ENCODE data around the gene ERAL1. TPM values are rescaled to one million over a fixed set of nuclear protein-coding genes. Genes with fewer than 3 reads are reported as not detected.

ERAL1 gene
- total and polyA plus RNA-seq, 2 of the 8 experiments (the other 6 are each of a cell fraction or from before 2014, with no cell fraction given): 67.8 to 122 TPM

DNA sequence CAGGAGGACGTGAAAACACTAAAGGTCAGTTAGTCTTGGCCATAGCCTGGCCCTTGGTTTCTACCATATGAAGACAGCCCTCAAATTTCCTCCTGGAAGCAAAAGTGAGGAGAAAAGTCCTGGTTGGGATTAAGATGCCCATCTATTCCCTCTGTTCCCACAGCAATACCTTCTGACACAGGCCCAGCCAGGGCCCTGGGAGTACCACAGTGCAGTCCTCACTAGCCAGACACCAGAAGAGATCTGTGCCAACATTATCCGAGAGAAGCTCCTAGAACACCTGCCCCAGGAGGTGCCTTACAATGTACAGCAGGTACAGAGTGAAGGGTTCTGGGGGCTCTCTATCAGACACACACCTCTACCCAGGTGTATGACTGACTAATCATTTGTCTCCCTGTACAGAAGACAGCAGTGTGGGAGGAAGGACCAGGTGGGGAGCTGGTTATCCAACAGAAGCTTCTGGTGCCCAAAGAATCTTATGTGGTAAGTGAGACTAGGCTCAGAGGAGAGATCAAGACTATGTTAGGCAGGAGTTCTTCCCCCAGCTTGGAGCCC lies 4.1 kb downstream of the ERAL1 start:
- no peak overlapping the region for H4K8ac ChIP-seq (ENCODE audit: extremely low read depth, insufficient read depth, low read length)
- POLR2A ChIA-PET (ENCODE audit: partially characterized antibody): interaction anchor here (0.6 to 2.0 kb wide), 4 partner anchors 20 to 148 kb away, joined by 3 to 6 read pairs (median 4); partner anchors contain the start of gene PROCA1
- H2BK15ac ChIP-seq (ENCODE audit: low read length): no peak overlapping the region
- H3K79me2 ChIP-seq (ENCODE audit: control insufficient read depth in 1 of 2, insufficient read depth in 2 of 2, low read length in 2 of 2): peaks cover 0 to 6% of the 10 kb centered on the region in 2 experiments; a peak in 2 of 4 replicates
- H3K79me1 ChIP-seq (ENCODE audit: low read depth, low read length): peaks cover 2% of the 10 kb centered on the region; the same call in 1 of the 2 replicates
- H3K9me3 ChIP-seq (ENCODE audit: insufficient read depth in 2 of 2, low read depth in 1 of 2, low read length in 1 of 2): no peaks in the 10 kb centered on the region
- no peak overlapping the region for H2BK20ac ChIP-seq (ENCODE audit: low read length)
- H2AFZ ChIP-seq (ENCODE audit: low read length): no peak overlapping the region
- CTCF ChIA-PET (ENCODE audit: partially characterized antibody): interaction anchor here (0.8 to 3.9 kb wide), 5 partner anchors 10 to 131 kb away, joined by 3 to 27 read pairs (median 6); no protein-coding TSS in a partner anchor
- no peak overlapping the region for H3K4ac ChIP-seq (replicated peaks; ENCODE audit: insufficient read length, low read depth, low read length)
- H3K18ac ChIP-seq (ENCODE audit: extremely low read depth, low read length): no peak overlapping the region
- peaks cover 1 to 3% of the 10 kb centered on the region in 2 experiments for H4K20me1 ChIP-seq (replicated peaks in 1 of 2; ENCODE audit: control insufficient read depth in 1 of 2, insufficient read depth in 2 of 2, low read length in 2 of 2)
- H3K56ac ChIP-seq (replicated peaks; ENCODE audit: insufficient read length, low read depth, low read length): no peak overlapping the region
- H2BK12ac ChIP-seq (ENCODE audit: low read depth, low read length): no peak overlapping the region
- FAIRE-seq: no peak
- H3K36me3 ChIP-seq (ENCODE audit: control insufficient read depth in 2 of 4, insufficient read depth in 4 of 4, low read length in 3 of 4): peaks cover 16 to 23% (median 20%) of the 10 kb centered on the region in 4 experiments; a peak in 7 of 8 replicates
- no peak overlapping the region for H4K5ac ChIP-seq (ENCODE audit: insufficient read length, low read depth, low read length)
- H3K9ac ChIP-seq (replicated peaks in 1 of 4; ENCODE audit: extremely low read depth in 1 of 4, low read depth in 3 of 4, low read length in 3 of 4): no peak overlapping the region
- H3K4me1 ChIP-seq (replicated peaks in 1 of 4; ENCODE audit: control insufficient read depth in 3 of 4, insufficient read depth in 4 of 4, low read length in 3 of 4): no peaks in the 10 kb centered on the region; a peak in 2 of 7 replicates
- no peaks in the 10 kb centered on the region for H3K27me3 ChIP-seq (replicated peaks in 1 of 4; ENCODE audit: control insufficient read depth in 3 of 4, extremely low read depth in 1 of 4, insufficient read depth in 3 of 4, low read length in 3 of 4)
- no peak overlapping the region for H4K91ac ChIP-seq (replicated peaks; ENCODE audit: insufficient read length, low read length)
- peaks cover 2% of the 10 kb centered on the region for H3K23me2 ChIP-seq (ENCODE audit: low read depth, low read length)
- no peak for DNase-seq (ENCODE audit: low read depth in 1 of 2, low spot score in 2 of 2)
- no peak overlapping the region for H3K4me2 ChIP-seq (ENCODE audit: insufficient read depth in 1 of 2, low read depth in 2 of 2, low read length in 2 of 2)
- H3K27ac ChIP-seq (ENCODE audit: low read depth, low read length): no peak overlapping the region
- 53% methylated on average over 2 of the region's 2 CpGs; no CpG with 5 or more reads in 1 of the 2 experiments for WGBS, 2 experiments (ENCODE audit: extremely low coverage in 1 of 2, insufficient coverage in 1 of 2, insufficient read length in 1 of 2, insufficient replicate concordance in 2 of 2, low coverage in 1 of 2, low lambda C conversion rate in 2 of 2, missing lambda C conversion rate in 1 of 2)
- H2BK5ac ChIP-seq (ENCODE audit: low read depth, low read length): no peak overlapping the region
- no peak overlapping the region for H3K4me3 ChIP-seq (ENCODE audit: extremely low read depth in 1 of 4, insufficient read depth in 2 of 4, low read depth in 3 of 4, low read length in 4 of 4)
- H3K23ac ChIP-seq (ENCODE audit: insufficient read length): no peak overlapping the region
- no peak overlapping the region for H3K14ac ChIP-seq (ENCODE audit: insufficient read length)
- no peak overlapping the region for H2AK5ac ChIP-seq (ENCODE audit: low read depth, low read length)
- H2BK120ac ChIP-seq (replicated peaks; ENCODE audit: low read depth, low read length): no peak overlapping the region

All from H1 (cell line).